ENCODE data around the gene PLCD3.

Gene PLCD3

DNA sequence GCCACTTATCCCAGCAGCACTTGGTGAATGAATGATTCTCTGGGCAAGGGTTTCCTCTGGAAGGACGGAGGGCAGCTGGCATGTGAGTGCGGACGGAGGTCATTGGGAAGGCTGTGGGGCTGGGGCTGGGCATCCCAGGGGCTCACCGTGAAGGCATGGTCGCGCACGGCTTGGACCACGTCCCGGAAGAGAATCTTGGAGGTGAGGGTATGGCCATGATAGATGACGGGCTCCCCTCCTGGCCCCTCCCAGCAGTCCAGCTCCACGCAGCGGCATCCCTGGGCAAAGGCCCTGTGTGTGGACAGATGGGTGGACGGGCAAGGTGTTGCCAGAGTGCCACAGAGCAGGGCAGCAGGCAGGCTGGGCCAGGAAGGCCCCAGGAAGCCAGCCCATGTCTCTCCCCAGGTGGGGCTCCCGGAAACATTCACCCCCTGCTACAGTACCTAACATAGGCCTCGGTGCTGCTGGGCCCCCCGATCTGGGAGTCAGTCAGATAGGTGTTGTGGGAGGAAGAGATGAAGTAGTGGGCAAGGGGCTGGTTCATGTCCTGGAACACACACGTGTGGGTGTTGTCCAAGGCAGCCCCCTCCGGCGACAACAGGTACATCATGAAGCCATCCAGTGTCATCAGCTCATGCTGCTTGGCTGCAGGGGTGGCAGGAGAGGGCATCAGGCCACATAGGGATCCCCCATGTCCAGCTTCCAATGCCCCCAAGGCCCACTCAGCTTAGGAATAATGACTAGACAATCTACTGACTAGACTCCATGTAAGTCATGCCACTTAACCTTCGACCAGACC lies 14.3 kb downstream of the PLCD3 start:
- no peak for DNase-seq (ENCODE audit: low spot score)

DNA sequence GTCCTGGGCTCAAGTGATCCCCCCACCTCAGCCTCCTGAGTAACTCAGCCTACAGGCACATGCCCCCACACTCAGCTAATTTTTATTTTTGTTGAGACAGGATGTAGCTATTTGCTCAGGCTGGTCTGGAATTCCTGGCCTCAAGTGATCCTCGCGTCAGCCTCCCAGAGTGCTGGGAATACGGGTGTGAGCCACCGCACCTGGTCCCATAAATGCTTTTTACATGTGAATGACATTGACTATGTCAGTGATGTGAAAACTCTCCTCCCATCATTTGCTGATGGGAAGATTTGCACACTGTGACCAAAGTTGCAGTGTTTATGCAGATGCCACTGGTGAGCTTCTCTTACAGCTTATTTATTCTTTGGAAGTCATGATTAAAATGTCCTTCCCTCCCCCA lies 15.0 kb downstream of the PLCD3 start:
- no peak for DNase-seq (ENCODE audit: low spot score)

DNA sequence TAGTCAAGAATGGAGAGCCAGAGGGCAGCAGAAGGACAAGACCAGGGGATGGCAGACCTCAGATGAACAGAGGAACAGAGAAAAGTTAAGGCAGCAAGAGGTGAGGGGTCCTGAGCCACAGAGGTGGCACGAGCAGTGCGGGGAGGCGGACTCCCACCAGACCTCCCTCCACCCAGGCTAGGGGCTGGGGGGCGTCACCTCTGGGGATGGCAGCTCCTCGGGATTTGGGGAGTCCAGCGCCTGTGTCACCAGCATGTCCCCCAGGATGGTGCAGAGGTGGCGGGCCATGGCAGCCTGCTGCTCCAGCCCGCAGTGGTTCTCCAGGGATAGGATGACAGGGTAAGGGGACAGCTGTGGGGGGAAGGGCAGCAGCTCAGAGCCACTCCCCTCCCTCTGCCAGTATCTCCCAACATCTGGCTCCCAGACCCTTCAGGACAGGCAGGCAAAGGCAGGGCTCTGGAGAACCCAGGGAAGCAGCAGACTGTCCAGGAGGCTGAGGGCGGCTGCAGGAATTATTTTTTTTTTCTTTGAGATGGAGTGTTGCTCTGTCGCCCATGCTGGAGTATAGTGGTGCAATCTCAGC lies 15.8 kb downstream of the PLCD3 start:
- DNase-seq (ENCODE audit: low spot score) = no peak

DNA sequence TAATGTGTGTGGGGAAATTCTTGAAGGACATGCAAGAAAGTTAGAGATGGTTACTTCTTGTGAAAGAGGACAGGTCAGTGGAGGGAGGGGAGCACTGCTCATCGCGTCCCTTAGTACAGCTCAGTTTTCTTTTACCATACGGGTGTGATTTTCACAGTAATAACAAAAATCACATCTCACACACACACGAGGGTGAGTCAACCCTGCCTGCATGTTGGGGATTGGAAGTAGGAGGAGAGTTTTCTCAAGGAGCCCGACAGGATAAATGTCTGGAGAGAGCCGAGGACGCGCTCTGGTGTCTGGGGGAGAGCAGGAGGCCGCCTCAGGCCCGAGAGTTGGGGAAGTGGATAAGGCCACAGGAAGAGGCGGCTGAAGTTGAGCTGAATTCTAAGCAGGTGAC lies 16.4 kb downstream of the PLCD3 start:
- no peak for DNase-seq (ENCODE audit: low spot score)

DNA sequence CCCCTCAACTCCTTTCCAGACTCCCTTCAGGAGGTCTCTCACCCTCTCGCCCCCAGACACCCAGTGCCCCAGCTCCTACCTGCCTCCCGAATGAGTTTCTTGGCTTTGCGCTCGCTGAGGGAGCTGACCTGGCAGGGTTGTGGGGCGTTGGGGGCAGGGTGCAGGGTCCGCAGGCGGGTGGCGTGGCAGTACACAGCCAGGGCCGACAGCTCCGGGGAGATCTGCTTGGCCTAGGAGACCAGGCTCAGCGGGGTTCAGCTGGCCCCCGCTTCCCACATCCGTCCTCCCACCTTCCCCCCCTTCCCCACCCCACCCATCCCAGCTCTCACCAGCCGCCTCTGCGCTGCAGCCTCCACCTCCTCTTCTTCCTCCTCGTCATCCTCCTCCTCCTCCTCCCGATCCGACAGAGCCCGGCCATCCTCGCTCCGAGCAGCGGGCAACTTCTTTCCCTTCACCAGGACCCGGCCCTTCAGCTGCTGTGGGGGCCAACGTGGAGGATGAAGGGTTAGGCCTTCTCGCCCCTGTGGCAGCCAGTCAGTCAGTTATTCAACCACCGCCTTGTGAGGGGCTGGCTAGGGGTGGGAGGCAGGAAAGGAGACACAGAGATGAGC lies 17.2 kb downstream of the PLCD3 start:
- no peak for DNase-seq (ENCODE audit: low spot score)

DNA sequence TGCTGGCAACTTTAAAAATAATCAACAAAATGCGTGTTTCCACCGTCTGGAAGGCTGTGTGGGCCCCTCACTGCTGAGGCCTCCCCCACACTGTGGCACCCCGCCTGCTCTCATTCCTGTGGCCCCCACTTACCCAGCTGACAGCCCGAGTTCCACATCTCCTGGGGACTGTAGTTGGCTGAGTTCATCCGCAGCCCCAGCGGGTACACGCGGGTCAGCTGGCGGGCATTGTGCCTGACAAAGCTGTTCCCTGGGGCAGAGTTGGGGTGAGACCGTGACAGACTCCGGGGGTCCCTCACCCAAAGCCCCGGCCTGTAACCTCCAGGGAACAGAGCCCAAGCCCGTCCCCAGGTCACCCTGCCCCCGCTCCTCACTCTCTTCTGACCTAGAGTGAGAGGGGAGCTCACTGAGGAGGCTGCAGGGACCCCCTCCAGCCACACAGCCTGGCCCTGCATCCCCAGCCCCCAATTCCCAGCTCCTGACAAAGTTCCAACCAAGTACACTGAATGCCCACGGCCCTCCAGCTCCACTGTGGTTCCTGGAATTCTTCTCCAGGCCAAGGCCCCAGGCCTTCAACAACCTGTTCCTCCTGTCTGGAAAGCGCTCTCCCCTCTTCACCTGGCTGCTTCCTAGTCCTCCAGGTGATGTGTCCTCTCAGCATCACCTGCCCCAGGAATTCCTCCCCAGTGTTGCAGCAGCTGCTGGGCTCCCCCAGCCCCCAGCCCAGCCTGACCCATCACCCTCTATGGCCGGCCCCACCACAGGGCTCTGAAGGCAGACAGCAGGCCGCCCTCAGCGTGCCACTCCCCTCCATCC lies 18.0 kb downstream of the PLCD3 start:
- DNase-seq (ENCODE audit: low spot score) = no peak

DNA sequence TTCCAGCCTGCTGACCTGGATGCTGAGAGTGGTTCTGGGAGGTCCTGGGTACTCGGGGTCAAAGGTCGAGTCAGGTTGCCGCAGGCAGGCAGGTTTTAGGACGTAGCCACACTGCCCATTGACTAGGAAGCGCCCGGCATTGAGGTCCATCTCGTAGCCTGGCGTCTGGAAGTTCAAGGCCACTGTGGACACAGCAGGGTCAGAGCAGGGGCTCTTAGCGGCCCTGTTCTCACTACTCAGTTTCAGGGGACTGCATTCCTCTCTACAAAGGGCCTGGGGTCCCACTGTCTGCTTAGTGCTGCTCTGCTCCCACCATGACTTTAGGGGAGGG lies 18.9 kb downstream of the PLCD3 start:
- DNase-seq (ENCODE audit: low spot score) = no peak

DNA sequence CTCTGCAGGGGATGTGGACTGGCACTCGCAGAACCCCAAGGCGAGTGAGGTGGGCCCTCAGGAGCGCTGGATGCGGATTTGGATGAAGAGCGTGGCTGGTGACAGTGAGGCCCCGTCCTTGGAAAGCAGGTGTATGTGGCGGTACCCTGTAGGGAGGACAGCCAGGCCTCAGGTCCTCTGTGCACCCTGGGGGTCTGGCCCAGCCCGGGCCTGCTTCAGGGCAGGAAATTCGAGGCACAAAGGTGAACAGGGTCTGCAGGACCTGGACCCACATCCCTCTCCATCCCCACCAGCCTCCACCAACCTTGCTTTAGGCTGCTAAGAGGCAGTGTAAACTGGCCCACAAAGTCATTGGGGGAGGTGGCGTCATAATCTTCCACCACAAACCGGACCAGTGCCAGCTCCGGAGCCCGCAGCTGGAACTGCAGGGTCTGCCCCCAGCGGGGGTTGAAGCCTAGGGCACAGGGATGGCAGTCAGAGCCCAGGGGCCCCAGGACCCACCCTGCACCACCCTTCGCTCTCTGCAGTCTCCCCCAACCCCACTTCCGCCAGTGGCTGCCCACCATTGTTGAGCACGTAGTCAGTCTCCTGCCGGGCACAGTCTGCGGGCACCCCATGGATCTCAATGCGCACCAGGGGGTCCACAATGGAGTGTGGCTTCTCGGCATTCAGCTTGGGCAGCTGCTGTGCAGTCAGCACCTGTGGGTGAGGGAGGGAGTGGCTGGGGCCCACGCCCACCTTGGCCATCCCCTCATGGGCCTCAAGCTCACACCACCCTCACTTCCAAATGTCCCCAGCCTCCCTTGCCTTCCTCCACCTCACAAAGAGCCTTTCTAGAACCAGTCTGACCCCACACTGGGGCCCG lies 19.5 kb downstream of the PLCD3 start:
- DNase-seq (ENCODE audit: low spot score) = no peak

DNA sequence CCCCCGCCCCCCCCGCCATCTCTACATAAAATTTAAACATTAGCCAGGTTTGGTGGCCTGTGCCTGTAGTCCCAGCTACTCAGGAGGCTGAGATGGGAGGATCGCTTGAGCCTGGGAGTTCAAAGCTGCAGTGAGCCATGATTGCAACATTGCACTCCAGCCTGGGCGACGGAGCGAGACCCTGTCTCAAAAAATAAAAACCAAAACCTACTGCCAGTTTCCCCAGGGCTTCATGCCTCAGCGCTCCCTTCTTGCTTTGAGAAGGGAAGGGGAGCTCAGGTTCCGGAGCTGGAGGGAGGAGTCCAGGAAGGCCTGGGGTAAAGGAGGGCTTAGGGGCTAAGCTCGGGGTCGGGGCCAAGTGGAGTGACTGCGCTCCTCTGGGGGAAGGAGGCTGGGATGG lies 20.5 kb downstream of the PLCD3 start:
- no peak for DNase-seq (ENCODE audit: low spot score)

DNA sequence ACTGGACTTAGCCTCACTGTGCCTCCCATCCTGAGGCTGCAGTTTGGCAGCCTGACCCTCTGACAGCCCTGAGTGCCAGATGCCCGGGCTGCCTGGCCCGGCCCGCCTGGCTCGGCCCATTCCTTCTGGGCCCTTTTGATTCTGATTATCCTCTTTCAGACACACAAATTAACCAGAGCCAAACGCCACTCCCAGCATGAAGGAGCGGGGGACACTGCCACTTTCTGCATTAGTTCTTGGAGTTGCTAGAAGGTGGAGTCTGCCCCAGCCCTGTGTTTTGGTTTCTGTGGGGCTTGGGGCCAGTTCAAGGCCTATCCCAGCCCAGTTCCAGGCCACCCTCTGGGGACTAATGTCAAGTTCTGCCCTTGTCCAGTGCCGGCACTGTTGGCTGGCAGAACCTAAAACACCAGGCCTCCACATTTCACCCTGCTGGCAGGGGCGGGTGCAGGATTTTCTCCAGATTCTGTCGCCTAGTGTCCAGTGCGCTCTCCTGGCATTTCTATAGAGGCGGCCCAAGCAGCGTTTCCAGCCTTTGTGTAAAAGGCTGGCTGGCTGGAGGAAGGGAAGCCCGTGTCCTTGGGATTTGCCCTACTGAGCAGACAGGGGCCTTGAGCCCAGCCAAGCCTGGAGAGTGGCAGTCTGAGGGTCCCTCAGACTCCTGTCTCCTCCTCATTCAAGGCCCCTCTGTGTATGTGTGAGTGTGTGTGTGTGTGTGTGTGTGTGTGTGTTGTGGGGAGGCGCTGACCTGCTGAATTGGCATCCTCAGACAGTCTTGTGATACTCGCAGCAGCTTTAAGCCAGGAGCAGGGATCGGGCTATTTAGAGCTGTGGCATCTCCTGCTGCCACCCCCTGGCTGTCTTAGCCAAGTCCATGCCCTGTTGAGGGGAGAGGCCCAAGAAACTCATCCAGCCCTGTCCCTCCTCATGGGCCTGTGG lies 21.4 kb downstream of the PLCD3 start:
- DNase-seq (ENCODE audit: low spot score) = no peak

DNA sequence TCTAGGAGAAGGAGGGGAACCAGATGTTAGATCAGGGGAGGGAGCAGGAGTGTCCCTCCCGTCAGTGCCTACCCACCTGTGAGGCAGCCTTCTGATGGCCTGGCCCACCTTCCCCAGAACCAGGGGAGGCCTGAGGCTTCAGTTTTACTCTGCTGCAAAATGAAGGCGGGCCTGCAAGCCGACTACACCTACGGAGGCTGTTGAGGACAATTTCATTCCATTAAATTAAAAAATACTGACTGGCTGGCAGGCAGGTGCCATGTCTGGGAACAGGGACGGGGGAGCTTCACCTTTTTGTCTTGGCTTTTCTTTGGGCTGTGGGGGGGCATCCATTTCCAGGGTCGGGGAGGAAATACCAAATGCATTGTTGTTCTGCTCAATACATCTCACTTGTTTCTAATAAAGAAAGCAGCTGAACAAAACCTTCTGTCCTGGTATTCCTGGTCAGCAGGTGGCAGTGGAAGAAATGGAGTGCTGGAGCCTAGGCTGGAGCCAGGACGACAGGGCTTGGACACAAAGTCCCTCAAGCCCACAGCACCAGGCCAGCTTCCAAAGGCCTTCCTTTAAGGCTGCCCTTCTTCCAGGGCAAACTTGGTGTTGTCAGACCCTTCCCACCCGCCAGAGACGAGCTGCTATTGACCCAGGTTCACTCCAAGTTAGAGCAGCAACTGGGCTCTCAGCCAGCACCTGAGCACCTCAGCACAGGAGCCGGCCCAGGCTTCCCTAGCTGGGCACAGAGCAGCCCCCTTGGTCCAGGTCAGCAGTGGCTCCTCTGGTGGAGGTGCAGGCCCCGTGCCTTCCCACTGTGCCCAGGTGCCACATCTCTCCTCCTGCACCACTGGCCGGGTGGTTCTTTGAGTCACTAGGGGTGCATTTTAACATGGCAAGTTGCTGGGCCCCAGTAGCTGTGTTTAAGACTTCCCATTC lies 23.5 kb downstream of the PLCD3 start:
- DNase-seq (ENCODE audit: low spot score) = no peak

DNA sequence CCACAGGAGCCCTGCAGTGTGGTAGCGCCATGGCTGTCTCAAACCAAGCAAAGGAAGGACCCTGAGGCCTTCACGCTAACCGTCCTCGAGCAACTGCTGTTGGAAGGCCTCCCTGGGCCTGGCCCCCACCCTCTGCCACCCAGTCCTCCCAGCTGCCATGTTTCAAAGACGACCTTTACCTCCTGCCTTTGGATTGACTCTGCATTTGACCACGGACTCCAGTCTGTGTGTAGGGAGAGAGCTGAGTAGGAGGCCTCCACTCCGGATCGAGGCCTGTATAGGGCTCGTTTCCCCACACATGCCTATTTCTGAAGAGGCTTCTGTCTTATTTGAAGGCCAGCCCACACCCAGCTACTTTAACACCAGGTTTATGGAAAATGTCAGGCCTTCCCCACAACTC lies 24.3 kb downstream of the PLCD3 start:
- DNase-seq (ENCODE audit: low spot score) = no peak

DNA sequence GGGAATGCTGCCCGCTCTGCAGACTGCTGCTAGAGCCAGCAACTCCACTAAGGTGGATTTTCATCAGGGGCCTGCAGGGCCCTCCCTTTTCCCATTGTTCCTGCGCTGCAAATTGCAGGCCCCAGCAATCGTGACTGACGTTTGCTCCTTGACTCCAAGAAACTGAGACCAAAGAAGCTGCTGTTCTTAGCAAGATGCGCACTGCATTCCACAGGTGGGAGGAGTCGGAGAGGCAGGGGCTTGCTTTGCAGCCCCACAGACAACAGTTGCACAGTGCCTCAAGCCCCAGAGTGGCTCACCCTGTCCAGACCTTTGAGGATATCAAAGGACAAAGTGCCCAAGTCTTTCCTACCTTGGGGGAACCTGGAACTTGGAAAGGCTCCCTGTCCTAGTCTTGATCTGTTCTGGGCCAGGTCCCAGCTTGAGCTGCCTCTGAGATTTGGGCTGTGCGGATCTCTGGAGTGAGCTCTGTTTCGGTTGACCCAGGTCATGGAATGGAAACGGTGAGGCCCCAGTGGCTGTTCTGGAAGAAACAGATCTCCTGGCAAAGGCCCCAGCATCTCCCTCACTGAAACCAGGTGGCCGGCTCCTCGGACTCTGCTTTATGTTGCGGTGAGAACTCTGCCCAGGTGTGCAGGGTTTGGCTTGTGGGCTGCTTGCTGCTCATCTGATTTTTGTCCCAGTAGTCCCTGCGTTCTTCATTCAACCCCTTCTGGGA lies 24.9 kb downstream of the PLCD3 start:
- no peak for DNase-seq (ENCODE audit: low spot score)

DNA sequence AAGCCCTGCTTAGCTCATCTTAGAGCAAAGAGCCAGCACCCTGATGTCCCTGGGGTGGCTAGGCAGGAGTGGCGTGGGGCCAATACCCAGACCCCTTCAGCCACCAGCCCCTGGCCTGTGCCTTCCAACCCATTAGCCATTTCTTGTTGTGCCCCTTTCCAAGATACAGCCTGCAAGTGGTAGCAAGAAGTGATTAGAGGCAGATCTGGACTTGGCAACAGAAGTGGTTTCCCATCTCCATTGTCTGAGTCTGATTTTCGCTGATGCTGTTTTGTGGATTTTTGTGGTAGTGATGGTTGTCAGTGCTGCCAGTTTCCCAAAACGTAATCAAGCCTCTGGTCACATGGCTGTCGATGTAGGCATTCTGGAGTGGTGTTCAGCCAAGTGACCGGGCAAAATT lies 25.7 kb downstream of the PLCD3 start:
- no peak for DNase-seq (ENCODE audit: low spot score)

DNA sequence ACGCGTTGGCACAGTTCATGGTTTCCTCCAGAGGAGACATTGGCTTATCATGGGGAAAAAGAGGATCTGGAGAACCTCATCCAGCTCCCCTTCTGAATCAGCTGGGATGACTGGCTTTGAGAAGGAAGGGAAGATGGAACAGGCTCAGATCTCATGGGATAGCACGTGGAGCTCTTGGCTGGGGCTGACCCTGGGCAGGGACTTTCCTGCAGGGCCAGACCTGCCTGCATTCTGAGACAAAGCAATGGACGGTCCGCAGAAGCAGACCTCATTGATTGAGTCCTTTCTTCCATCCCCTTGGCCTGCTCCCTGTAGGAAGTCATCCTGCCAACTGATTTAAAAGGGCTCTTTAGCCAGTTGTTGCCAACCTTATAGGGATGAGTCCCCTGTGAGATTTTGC lies 26.2 kb downstream of the PLCD3 start:
- no peak for DNase-seq (ENCODE audit: low spot score)

DNA sequence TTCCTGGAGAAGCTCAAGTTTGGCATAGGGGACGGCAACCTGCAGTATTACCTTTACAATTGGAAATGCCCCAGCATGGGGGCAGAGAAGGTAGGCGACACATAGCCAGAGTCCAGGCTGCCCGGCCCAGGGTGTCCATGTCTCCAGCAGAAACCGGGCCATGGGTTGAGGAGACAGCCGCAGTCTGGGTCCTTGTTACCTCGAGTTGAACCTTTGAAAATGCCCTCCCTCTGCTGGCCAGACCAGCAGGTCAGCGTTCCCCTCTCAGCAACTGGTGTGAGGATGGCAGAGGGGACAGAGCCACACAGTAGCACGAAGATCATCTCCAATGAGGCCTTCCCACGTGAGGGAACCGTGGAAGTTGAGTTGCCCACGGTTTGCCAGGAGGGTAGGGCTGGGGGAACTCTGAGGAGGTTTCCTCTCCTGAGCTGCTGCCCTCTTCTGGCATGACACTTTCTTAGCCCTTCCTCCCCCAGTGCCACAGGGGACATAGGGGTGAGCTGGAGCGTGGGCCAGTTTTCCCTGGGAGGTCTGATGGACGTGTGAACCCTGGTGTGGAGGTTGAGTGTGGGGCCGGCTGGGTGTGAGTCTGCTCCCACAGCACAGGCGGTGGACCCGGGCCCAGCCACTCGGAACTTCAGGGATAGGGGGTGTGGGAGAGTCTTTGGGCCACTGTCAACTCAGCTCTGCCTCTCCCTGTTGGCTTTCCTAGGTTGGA lies 27.2 kb downstream of the PLCD3 start:
- DNase-seq (ENCODE audit: low spot score) = no peak

DNA sequence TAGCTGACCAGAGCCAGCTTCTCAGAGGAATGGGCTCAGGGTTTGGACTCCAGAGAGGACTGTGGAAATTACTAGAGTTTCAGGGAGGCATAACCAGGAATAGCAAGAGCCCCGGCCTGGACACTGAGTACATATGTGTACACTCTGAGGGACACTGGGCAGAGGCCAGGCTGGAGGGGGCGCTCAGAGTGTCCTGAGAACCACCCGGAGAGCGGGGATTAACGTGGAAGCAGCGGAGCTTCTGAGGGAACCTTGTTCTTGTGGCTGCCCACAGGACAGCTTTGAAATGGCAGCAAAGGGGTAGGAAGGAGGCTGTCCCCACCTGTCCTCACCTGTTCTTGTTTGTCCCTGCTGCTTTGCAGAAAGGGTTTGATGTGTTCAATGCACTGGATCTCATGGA lies 27.8 kb downstream of the PLCD3 start:
- no peak for DNase-seq (ENCODE audit: low spot score)

DNA sequence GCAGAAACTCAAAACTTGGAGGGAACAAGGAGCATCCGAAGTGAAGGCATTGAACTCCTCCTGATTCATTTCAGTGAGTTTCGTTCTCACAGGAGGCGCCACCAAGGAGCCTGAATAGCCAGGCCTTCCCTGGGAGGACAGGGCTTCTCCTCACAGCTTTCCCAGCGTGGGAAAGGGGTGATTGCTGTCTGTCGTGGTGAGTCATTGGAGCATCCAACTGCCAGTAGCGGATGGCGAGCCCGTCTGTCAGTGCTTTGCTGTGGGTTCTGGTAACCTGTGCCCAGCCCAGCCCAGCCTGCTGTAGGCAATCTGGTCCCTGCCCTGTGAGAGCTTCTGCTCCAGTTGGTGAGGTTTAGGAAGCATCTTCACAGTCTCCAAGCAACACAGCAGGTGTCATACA lies 28.3 kb downstream of the PLCD3 start:
- no peak for DNase-seq (ENCODE audit: low spot score)
